Activated naive CD4-positive, alpha-beta T cell treated with anti-CD3 and anti-CD28 coated beads, Interleukin-2, amount 50 U/mL, for 72 hours (primary cell): ENCODE results near the gene AK5. TPM values are rescaled to one million over a fixed set of nuclear protein-coding genes. Genes with fewer than 3 reads are reported as not detected.
"Not testable (repeated sequence)": the region's sequence is repeated elsewhere in the genome, so short reads cannot be mapped to it uniquely, and the experiment has no call there.

Experiments
- ATAC-seq, 2 donors: fragments of 150-1000 bp; cut with Tn5 transposase; 2 replicates each; pipeline ENCODE4 v1.10.0; 2021; ENCODE audit warnings: mild to moderate bottlenecking in 2 of 2, moderate library complexity in 2 of 2
- DNase-seq, 2 donors: peaks; one replicate each; pipeline ENCODE4 v3.0.0; 2021 to 2022; ENCODE audit warnings: low spot score in 2 of 2
- H3K27ac Mint-ChIP-seq, 2 donors: one replicate each; pipeline ENCODE4 v1.8.0; 2022; ENCODE audit warnings: mild to moderate bottlenecking in 2 of 2, mixed read lengths in 2 of 2
- H3K36me3 Mint-ChIP-seq, 2 donors: one replicate each; pipeline ENCODE4 v1.8.0; 2022; ENCODE audit warnings: mixed read lengths in 2 of 2
- H3K9me3 Mint-ChIP-seq, 2 donors: one replicate each; pipeline ENCODE4 v1.8.0; 2022; ENCODE audit warnings: mixed read lengths in 2 of 2
- total RNA-seq, 2 donors: library from RNA; stranded (reverse); gene quantifications; one replicate each; pipeline ENCODE4 v1.2.3, GENCODE V29; 2022

The AK5 gene
- total RNA-seq, 2 donors from 2014 or later = 1.9 to 8.9 TPM

- Mint-ChIP-seq H3K36me3 (peaks cover 4 to 6% of the 10 kb centered on the region in 2 donors), H3K27ac (peak overlapping the region in 1 of 2 donors; percentile 29), H3K9me3 (peaks cover 3 to 16% of the 10 kb centered on the region in 2 donors)
- ATAC-seq (no peak), DNase-seq (no peak)
Observed at GRCh38 chr1:77514921-77515776, 233.3 kb downstream of the AK5 start.

GRCh38 chr1:77516106-77516505 lies 234.3 kb downstream of the AK5 start:
- DNase-seq = no peak
- Mint-ChIP-seq H3K36me3 (peaks cover 12% of the 10 kb centered on the region in 2 donors), H3K27ac (no peak overlapping the region), H3K9me3 (peaks cover 7 to 22% of the 10 kb centered on the region in 2 donors)
- no peak for ATAC-seq

- Mint-ChIP-seq H3K9me3 (peaks cover 8 to 20% of the 10 kb centered on the region in 2 donors), H3K27ac (no peak overlapping the region)
Observed at GRCh38 chr1:77524038-77524437, 242.2 kb downstream of the AK5 start.

GRCh38 chr1:77531149-77531548 lies 249.3 kb downstream of the AK5 start:
- H3K27ac Mint-ChIP-seq, ATAC-seq, H3K9me3 Mint-ChIP-seq, H3K36me3 Mint-ChIP-seq, DNase-seq: not testable (repeated sequence)

More at GRCh38 chr1:77524038-77524437, 242.2 kb downstream of the AK5 start:
- no peak for ATAC-seq
- no peak for DNase-seq
- peaks cover 23 to 33% of the 10 kb centered on the region in 2 donors for H3K36me3 Mint-ChIP-seq

DNA sequence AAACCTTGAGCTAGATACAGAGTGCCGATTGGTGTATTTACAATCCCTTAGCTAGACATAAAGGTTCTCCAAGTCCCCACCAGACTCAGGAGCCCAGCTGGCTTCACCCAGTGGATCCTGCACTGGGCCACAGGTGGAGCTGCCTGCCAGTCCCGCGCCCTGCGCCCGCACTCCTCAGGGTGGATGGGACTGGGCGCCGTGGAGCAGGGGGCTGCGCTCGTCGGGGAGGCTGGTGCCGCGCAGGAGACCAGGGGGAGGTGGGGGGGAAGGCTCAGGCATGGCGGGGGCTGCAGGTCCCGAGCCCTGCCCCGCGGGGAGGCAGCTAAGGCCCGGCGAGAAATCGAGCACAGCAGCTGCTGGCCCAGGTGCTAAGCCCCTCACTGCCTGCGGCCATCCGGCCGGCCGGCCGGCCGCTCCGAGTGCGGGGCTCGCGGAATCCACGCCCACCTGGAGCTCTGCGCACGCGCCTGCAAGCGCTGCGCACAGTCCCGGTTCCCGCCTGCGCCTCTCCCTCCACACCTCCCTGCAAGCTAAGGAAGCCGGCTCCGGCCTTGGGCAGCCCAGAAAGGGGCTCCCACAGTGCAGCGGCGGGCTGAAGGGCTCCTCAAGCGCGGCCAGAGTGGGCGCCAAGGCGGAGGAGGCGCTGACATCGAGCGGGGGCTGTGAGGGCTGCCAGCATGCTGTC lies 249.9 kb downstream of the AK5 start:
- H3K36me3 Mint-ChIP-seq, H3K27ac Mint-ChIP-seq, ATAC-seq, H3K9me3 Mint-ChIP-seq, DNase-seq: not testable (repeated sequence)

DNA sequence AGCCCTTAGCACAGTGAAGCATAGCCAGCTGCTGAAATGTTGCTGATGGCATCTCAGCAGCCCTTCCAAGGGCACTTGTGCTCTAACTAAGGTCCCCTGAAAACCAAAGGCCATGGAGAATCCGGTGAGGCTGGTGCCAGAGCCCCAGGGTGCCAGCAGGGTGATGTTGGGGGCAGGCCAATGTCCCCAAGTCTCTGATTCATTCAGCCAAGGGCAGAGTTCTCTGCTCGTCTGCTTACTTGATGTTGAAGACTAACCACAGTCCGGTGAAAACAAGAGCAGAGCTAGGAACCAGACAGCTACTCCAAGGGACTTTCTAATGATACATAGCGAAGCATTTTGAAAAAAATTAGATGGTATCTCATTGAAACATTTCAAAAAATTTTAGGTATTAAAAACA lies 250.8 kb downstream of the AK5 start:
- Mint-ChIP-seq H3K36me3 (no peaks in the 10 kb centered on the region), H3K27ac (no peak overlapping the region), H3K9me3 (no peaks in the 10 kb centered on the region)
- ATAC-seq (peak in 1 of 2 donors; percentile 33), DNase-seq (no peak)

GRCh38 chr1:77533660-77534305 lies 252.0 kb downstream of the AK5 start:
- H3K9me3 Mint-ChIP-seq = no peaks in the 10 kb centered on the region
- H3K36me3 Mint-ChIP-seq = no peaks in the 10 kb centered on the region
- peak; percentile 40 to 56 for ATAC-seq
- peak in 1 of 2 donors; percentile 64 for DNase-seq
- peak overlapping the region in 1 of 2 donors; percentile 25 for H3K27ac Mint-ChIP-seq

DNA sequence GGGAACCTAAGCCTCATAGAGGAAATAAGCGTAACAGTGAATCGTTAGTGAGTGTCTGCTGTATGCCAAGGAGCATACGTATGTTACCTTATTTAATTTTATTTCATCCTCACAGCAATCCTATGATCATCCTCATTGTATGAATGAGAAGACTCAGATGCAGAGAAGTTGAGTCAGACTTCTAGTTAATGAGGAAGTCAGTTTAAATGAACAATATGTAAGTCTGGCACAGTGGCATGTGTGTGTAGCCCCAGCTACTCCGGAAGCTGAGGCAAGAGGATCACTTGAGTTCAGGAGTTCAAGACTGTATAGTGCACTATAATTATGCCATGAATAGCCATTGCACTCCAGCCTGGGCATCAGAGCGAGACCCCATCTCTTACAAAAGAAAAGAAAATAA lies 252.6 kb downstream of the AK5 start:
- DNase-seq (no peak), ATAC-seq (no peak)
- Mint-ChIP-seq H3K9me3 (no peaks in the 10 kb centered on the region), H3K36me3 (no peaks in the 10 kb centered on the region), H3K27ac (no peak overlapping the region)

DNA sequence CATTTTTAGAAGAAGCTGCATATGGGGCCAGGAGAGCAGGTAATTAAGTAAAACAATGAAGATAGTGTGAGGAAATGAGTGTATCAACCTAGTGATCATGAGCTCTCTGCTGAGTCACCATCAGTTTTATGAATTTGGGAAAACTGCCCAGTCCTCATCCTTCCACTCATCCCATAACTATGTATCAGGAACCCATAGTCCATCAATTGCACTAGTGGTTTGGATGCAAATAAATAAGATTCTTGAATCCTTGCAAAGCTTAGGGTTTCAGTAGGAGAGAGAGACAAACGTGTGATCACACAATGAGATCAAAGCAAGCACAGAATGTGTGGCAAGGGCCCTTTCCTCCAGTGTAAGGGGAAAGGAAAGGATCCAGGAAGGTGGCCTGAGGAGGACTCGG lies 255.0 kb downstream of the AK5 start:
- Mint-ChIP-seq H3K27ac (no peak overlapping the region), H3K9me3 (no peaks in the 10 kb centered on the region), H3K36me3 (no peaks in the 10 kb centered on the region)
- DNase-seq = no peak
- no peak for ATAC-seq

DNA sequence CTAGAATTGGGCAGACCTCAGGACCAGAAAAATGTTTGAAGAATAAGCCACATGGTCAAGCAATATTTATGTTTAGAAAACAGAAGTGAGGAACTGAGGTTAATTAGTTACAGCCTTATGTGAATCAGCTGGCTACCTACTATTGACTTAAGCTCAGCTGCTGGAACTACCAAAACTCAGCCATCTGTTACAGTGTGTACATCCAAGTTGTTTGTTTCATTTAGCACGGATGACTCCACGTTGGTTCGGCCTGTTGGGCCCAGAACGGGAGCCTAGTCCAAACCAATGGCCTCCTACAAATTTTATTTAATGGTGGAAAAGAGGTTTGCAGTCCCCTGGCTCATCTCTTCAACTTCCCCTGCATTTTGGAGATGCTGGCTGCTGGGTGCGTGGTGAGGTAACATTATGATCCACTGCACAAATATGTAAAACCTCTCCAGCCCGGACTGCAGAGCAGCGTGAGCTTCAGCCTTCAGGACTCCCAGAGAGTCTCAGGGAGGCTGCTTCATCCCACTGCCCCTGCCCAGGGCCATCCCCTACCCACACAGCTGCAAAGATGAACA lies 257.2 kb downstream of the AK5 start:
- no peak for ATAC-seq
- DNase-seq = no peak
- Mint-ChIP-seq H3K36me3 (no peaks in the 10 kb centered on the region), H3K27ac (no peak overlapping the region), H3K9me3 (no peaks in the 10 kb centered on the region)

- ATAC-seq (no peak), DNase-seq (no peak)
- Mint-ChIP-seq H3K9me3 (no peaks in the 10 kb centered on the region), H3K27ac (peak overlapping the region in 1 of 2 donors; percentile 82), H3K36me3 (no peaks in the 10 kb centered on the region)
Observed at GRCh38 chr1:77539519-77540142, 257.8 kb downstream of the AK5 start.

DNA sequence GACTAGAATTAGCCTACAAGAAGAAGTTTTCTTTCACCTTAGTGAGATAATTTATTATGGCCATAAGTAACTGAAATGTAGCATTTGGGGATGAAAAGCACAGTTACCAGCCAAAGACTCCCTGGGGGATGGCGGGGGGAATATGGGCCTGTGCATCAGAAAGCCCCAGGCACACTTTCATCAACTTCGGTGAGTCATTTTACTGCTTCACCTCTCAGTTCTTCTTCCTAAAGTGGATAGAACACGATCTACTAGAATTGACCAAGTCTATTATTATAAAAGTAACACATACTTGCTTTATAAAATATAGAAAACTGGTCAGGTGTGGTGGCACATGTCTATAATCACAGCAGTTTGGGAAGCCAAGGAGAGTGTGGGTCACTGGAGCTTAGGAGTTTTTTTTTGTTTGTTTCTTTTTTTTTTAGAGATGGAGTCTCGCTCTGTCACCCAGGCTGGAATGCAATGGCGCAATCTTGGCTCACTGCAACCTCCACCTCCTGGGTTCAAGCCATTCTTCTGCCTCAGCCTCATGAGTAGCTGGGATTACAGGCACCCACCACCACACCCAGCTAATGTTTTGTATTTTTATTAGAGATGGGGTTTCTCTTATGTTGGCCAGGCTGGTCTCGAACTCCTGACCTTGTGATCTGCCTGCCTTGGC lies 258.8 kb downstream of the AK5 start:
- H3K36me3 Mint-ChIP-seq = no peaks in the 10 kb centered on the region
- H3K9me3 Mint-ChIP-seq = no peaks in the 10 kb centered on the region
- ATAC-seq = no peak
- DNase-seq = no peak
- H3K27ac Mint-ChIP-seq = peak overlapping the region in 1 of 2 donors; percentile 82

GRCh38 chr1:77541162-77541545 lies 259.3 kb downstream of the AK5 start:
- Mint-ChIP-seq H3K9me3 (no peaks in the 10 kb centered on the region), H3K36me3 (peaks cover 0 to 2% of the 10 kb centered on the region in 2 donors), H3K27ac (no peak overlapping the region)
- DNase-seq (no peak), ATAC-seq (no peak)

GRCh38 chr1:77542813-77543420 lies 261.1 kb downstream of the AK5 start:
- no peak for ATAC-seq
- H3K27ac Mint-ChIP-seq = no peak overlapping the region
- no peak for DNase-seq
- H3K9me3 Mint-ChIP-seq = no peaks in the 10 kb centered on the region
- H3K36me3 Mint-ChIP-seq = peaks cover 0 to 4% of the 10 kb centered on the region in 2 donors

DNA sequence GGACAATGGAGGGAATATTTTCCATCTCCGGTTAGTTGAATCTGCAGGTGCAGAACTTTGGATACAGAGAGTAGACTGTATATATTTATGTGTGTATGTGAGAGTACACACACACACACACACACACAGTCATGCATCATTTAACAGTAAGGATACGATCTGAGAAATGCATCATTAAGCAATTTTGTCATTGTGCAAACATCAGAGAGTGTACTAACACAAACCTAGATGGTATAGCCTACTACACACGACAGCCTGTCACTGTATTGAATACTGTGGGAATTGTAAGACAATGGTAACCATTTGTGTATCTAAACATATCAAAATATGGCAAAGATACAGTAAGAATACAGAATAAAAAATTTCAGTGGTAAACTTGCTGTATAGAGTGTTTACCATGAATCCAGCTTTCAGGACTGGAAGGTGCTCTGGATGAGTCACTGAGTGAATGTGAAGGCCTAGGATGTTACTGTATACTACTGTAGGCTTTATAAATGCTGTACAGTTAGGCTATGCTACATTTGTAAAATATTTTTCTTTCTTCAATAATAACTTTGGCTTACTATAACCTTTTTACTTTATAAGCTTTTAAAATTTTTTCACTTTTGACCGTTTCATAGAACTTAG lies 262.1 kb downstream of the AK5 start:
- no peaks in the 10 kb centered on the region for H3K9me3 Mint-ChIP-seq
- DNase-seq (no peak), ATAC-seq (no peak)
- no peak overlapping the region for H3K27ac Mint-ChIP-seq
- peaks cover 0 to 4% of the 10 kb centered on the region in 2 donors for H3K36me3 Mint-ChIP-seq
